Retinal pigment epithelial cell (primary cell): ENCODE results near the gene SERPINI2.

Experiments used
- DNase-seq: peaks from one replicate; pipeline ENCODE4 v3.0.0-alpha.2; 2010; ENCODE audit warnings: low read depth
- H3K4me3 ChIP-seq: 2 replicates; pipeline ENCODE4 v1.5.1; 2011; ENCODE audit warnings: mild to moderate bottlenecking, low read length, control low read depth, moderate library complexity
- CTCF ChIP-seq: conservative IDR thresholded peaks from 2 replicates; pipeline ENCODE4 v1.5.1; 2011; ENCODE audit warnings: low read depth, low read length, control low read depth, inconsistent platforms

The SERPINI2 gene

GRCh38 chr3:167493244-167493643 lies 19.4 kb upstream of the SERPINI2 start:
- no peak for DNase-seq
- H3K4me3 ChIP-seq = no peak overlapping the region
- peak; percentile 54 for TF ChIP-seq CTCF

GRCh38 chr3:167491621-167492020 lies 17.8 kb upstream of the SERPINI2 start:
- DNase-seq = no peak
- TF ChIP-seq CTCF = no peak
- H3K4me3 ChIP-seq = no peak overlapping the region

GRCh38 chr3:167489571-167489970 lies 15.7 kb upstream of the SERPINI2 start:
- DNase-seq = no peak
- TF ChIP-seq CTCF = no peak
- H3K4me3 ChIP-seq = no peak overlapping the region

- no peak for TF ChIP-seq CTCF
- DNase-seq = no peak
These were observed 13.7 kb upstream of the SERPINI2 start for GRCh38 chr3:167487556-167487955.

GRCh38 chr3:167484551-167484950 lies 10.7 kb upstream of the SERPINI2 start:
- no peak for TF ChIP-seq CTCF
- DNase-seq = no peak
- no peak overlapping the region for H3K4me3 ChIP-seq

More at GRCh38 chr3:167487556-167487955, 13.7 kb upstream of the SERPINI2 start:
- H3K4me3 ChIP-seq = no peak overlapping the region

- no peak for TF ChIP-seq CTCF
- no peak for DNase-seq
- no peak overlapping the region for H3K4me3 ChIP-seq
These were observed 10.1 kb upstream of the SERPINI2 start for GRCh38 chr3:167483708-167484475.

- TF ChIP-seq CTCF = no peak
- no peak overlapping the region for H3K4me3 ChIP-seq
- no peak for DNase-seq
These were observed 7.3 kb upstream of the SERPINI2 start for GRCh38 chr3:167481164-167481563.
